SK-N-SH (cell line): ENCODE measurements around the gene MED27. TPM values are rescaled to one million over a fixed set of nuclear protein-coding genes. Genes with fewer than 3 reads are reported as not detected.

Source experiments
- CTCF ChIA-PET: fragments of 300-600, 350-600 bp; formaldehyde crosslinking; extraction: SDS; loops from one replicate; lab custom pipeline; 2021; lab: Yijun Ruan, JAX
- POLR2A ChIA-PET: fragments of 350-600 bp; sonication (Branson Sonifier 250); formaldehyde crosslinking; extraction: SDS; loops from one replicate; lab custom pipeline; 2020; ENCODE audit warnings: antibody characterized with exemption, inconsistent platforms; lab: Yijun Ruan, JAX
- DNase-seq: peaks from one replicate; pipeline ENCODE4 v3.0.0; 2012
- H2AFZ ChIP-seq: fragments of 200-600 bp; sonication (generic); 2 replicates; pipeline ENCODE4 v1.8.1; 2016; ENCODE audit warnings: antibody characterized with exemption, mild to moderate bottlenecking, low read depth
- H3F3A ChIP-seq: fragments of 200-600 bp; sonication (generic); replicated peaks from 2 replicates; pipeline ENCODE3; 2016; ENCODE audit warnings: antibody characterized with exemption, mild to moderate bottlenecking; ENCODE audit not compliant: insufficient read depth
- H3K27ac ChIP-seq, 2 experiments: fragments of 200-500 bp in 1 of 2; fragments of 200-600 bp in 1 of 2; sonication (Bioruptor generic) in 1 of 2; sonication (generic), shearing (Covaris generic) in 1 of 2; 2 replicates each; pipeline versions ENCODE4 v1.5.1 to v1.6.1; 2014 to 2016; ENCODE audit warnings: low read depth in 2 of 2, inconsistent platforms in 1 of 2, low read length in 1 of 2, mild to moderate bottlenecking in 1 of 2, mixed read lengths in 1 of 2
- H3K27me3 ChIP-seq: fragments of 200-600 bp; sonication (generic), shearing (Covaris generic); 2 replicates; pipeline ENCODE4 v1.6.1; 2016; ENCODE audit warnings: mixed run types; ENCODE audit not compliant: insufficient read depth
- H3K36me3 ChIP-seq, 2 experiments: fragments of 200-500 bp in 1 of 2; fragments of 200-600 bp in 1 of 2; sonication (Bioruptor generic) in 1 of 2; sonication (generic) in 1 of 2; replicated peaks in 1 of 2; 2 replicates each; pipeline versions ENCODE3 to v1.5.1; 2014 to 2016; ENCODE audit warnings: low read length in 1 of 2, mild to moderate bottlenecking in 1 of 2; ENCODE audit not compliant: insufficient read depth in 2 of 2, control insufficient read depth in 1 of 2
- H3K4me1 ChIP-seq, 2 experiments: fragments of 200-500 bp in 1 of 2; fragments of 200-600 bp in 1 of 2; sonication (Bioruptor generic) in 1 of 2; sonication (generic), shearing (Covaris generic) in 1 of 2; 2 replicates each; pipeline versions ENCODE4 v1.5.1 to v1.6.1; 2014 to 2016; ENCODE audit warnings: low read depth in 1 of 2, low read length in 1 of 2, mixed run types in 1 of 2; ENCODE audit not compliant: insufficient read depth in 2 of 2, control insufficient read depth in 1 of 2
- H3K4me2 ChIP-seq: fragments of 200-600 bp; sonication (generic), shearing (Covaris generic); 2 replicates; pipeline ENCODE4 v1.6.1; 2017; ENCODE audit warnings: mixed run types
- H3K4me3 ChIP-seq, 2 experiments: fragments of 200-500 bp in 1 of 2; fragments of 200-600 bp in 1 of 2; sonication (Bioruptor generic) in 1 of 2; sonication (generic), shearing (Covaris generic) in 1 of 2; 2 replicates each; pipeline versions ENCODE4 v1.5.1 to v1.8.1; 2014 to 2016; ENCODE audit warnings: low read depth in 2 of 2, inconsistent platforms in 1 of 2, low read length in 1 of 2, mild to moderate bottlenecking in 1 of 2, mixed read lengths in 1 of 2, moderate library complexity in 1 of 2
- H3K79me2 ChIP-seq: fragments of 200-600 bp; sonication (generic); 2 replicates; pipeline ENCODE4 v1.8.1; 2017; ENCODE audit warnings: mild to moderate bottlenecking; ENCODE audit not compliant: insufficient read depth
- H3K9ac ChIP-seq: fragments of 200-600 bp; sonication (generic); 2 replicates; pipeline ENCODE4 v1.6.1; 2017; ENCODE audit warnings: mixed run types
- H3K9me2 ChIP-seq: fragments of 200-600 bp; sonication (generic); 2 replicates; pipeline ENCODE4 v1.6.1; 2017; ENCODE audit warnings: mixed run types
- H3K9me3 ChIP-seq: fragments of 200-600 bp; sonication (generic); 2 replicates; pipeline ENCODE4 v1.6.1; 2017; ENCODE audit warnings: mixed run types, mild to moderate bottlenecking, moderate library complexity
- H4K20me1 ChIP-seq: fragments of 200-600 bp; sonication (generic); 2 replicates; pipeline ENCODE4 v1.6.1; 2017; ENCODE audit warnings: mild to moderate bottlenecking, mixed run types; ENCODE audit not compliant: insufficient read depth
- ELF1 ChIP-seq: IDR thresholded peaks from 2 replicates; pipeline ENCODE4 v1.4.0; 2012
- EZH2phosphoT487 ChIP-seq: fragments of 200-600 bp; sonication (generic); IDR thresholded peaks from 2 replicates; pipeline ENCODE4 v1.6.1; 2017; ENCODE audit warnings: low read depth, mixed run types, mild to moderate bottlenecking, antibody characterized with exemption, moderate library complexity, borderline replicate concordance
- FOXJ3 ChIP-seq: sonication (generic); formaldehyde crosslinking; IDR thresholded peaks from 2 replicates; pipeline ENCODE4 v1.5.1; 2020; ENCODE audit warnings: mild to moderate bottlenecking, missing genetic modification reagents
- GATA2 ChIP-seq: sonication (generic); formaldehyde crosslinking; IDR thresholded peaks from 2 replicates; pipeline ENCODE4 v1.5.0; 2020; ENCODE audit warnings: mild to moderate bottlenecking, missing genetic modification reagents
- JUND ChIP-seq: IDR thresholded peaks from 2 replicates; pipeline ENCODE4 v1.4.0; 2012
- MAX ChIP-seq: IDR thresholded peaks from 2 replicates; pipeline ENCODE4 v1.4.0; 2012; ENCODE audit warnings: low read depth
- MEF2A ChIP-seq: IDR thresholded peaks from 2 replicates; pipeline ENCODE4 v1.4.0; 2012; ENCODE audit warnings: low read depth, borderline replicate concordance
- MXI1 ChIP-seq: IDR thresholded peaks from 2 replicates; pipeline ENCODE4 v1.6.1; 2012; ENCODE audit warnings: mild to moderate bottlenecking, low read depth, low read length, improper control_type of control experiment
- POLR2AphosphoS5 ChIP-seq: IDR thresholded peaks from 2 replicates; pipeline ENCODE4 v1.6.1; 2012; ENCODE audit warnings: low read depth, low read length
- RAD21 ChIP-seq: IDR thresholded peaks from 2 replicates; pipeline ENCODE4 v1.6.1; 2012; ENCODE audit warnings: mild to moderate bottlenecking, low read length
- REST ChIP-seq: IDR thresholded peaks from 2 replicates; pipeline ENCODE4 v1.6.1; 2012; ENCODE audit warnings: mild to moderate bottlenecking, low read depth, low read length, moderate library complexity
- RFX5 ChIP-seq: IDR thresholded peaks from 2 replicates; pipeline ENCODE4 v1.6.1; 2012; ENCODE audit warnings: mild to moderate bottlenecking, improper control_type of control experiment, low read length
- TEAD4 ChIP-seq: IDR thresholded peaks from 2 replicates; pipeline ENCODE4 v1.4.0; 2012; ENCODE audit warnings: mild to moderate bottlenecking, borderline replicate concordance; ENCODE audit not compliant: insufficient read depth
- YY1 ChIP-seq: IDR thresholded peaks from 2 replicates; pipeline ENCODE4 v1.4.0; 2012; ENCODE audit warnings: low read depth, mild to moderate bottlenecking
- WGBS: methylation state at CpG from one replicate; pipeline ENCODE4 v1.1.6; 2017; ENCODE audit warnings: low lambda C conversion rate; 5-methylcytosine and 5-hydroxymethylcytosine counted together
- polyA plus RNA-seq, 3 experiments: library from polyadenylated mRNA; depleted of rRNA; stranded (reverse); fragments of >200 nt; gene quantifications; 2 replicates each; pipeline ENCODE4 v1.2.3, GENCODE V29; 2012

MED27 gene
- polyA plus RNA-seq, 1 of the 3 experiments (the other 2 are of a cell fraction): 35.0 TPM

GRCh38 chr9:132117694-132118093, 38.0 kb upstream of the MED27 start:
- CTCF ChIA-PET: interaction anchor here (1.3 kb wide), 1 partner anchor 12 kb away, joined by 6 read pairs; no protein-coding TSS in a partner anchor
- no peak for DNase-seq
- 41% methylated on average over 3 of the region's 3 CpGs for WGBS

GRCh38 chr9:132116583-132116982, 36.9 kb upstream of the MED27 start:
- WGBS: 23% methylated on average over 3 of the region's 3 CpGs
- Histone ChIP-seq H3K36me3 (no peaks in the 10 kb centered on the region), H3K9me3 (no peaks in the 10 kb centered on the region), H3K79me2 (no peaks in the 10 kb centered on the region), H3K27me3 (peaks cover 15% of the 10 kb centered on the region; the same call in 1 of the 2 replicates), H2AFZ (no peak overlapping the region), H3K4me2 (no peak overlapping the region), H3F3A (no peaks in the 10 kb centered on the region), H3K4me3 (no peak overlapping the region), H3K9me2 (no peaks in the 10 kb centered on the region), H4K20me1 (no peaks in the 10 kb centered on the region), H3K27ac (no peak overlapping the region), H3K9ac (no peak overlapping the region), H3K4me1 (no peaks in the 10 kb centered on the region)
- ChIA-PET CTCF (no interaction called here), POLR2A (no interaction called here)
- no peak for TF ChIP-seq TEAD4
- no peak for TF ChIP-seq JUND
- no peak for TF ChIP-seq RFX5
- TF ChIP-seq REST: no peak
- TF ChIP-seq MXI1: no peak
- TF ChIP-seq YY1: no peak
- TF ChIP-seq RAD21: no peak
- no peak for TF ChIP-seq EZH2phosphoT487
- no peak for DNase-seq

More at GRCh38 chr9:132117694-132118093, 38.0 kb upstream of the MED27 start:
- TF ChIP-seq FOXJ3: no peak
- TF ChIP-seq POLR2AphosphoS5: no peak
- no peak for TF ChIP-seq MEF2A
- no peak for TF ChIP-seq MAX
- TF ChIP-seq JUND: no peak
- no peak for TF ChIP-seq ELF1
- TF ChIP-seq GATA2 (CRISPR knock-in tag): peak; percentile 37; the same call in 1 of the 2 replicates
- Histone ChIP-seq H3K4me3 (no peak overlapping the region), H3K27ac (no peak overlapping the region), H2AFZ (no peak overlapping the region), H3K4me1 (no peaks in the 10 kb centered on the region), H3K79me2 (no peaks in the 10 kb centered on the region), H3K4me2 (no peak overlapping the region), H3K36me3 (no peaks in the 10 kb centered on the region), H3K9ac (no peak overlapping the region), H3F3A (no peaks in the 10 kb centered on the region), H3K27me3 (peaks cover 15% of the 10 kb centered on the region; the same call in 1 of the 2 replicates), H3K9me2 (no peaks in the 10 kb centered on the region), H3K9me3 (no peaks in the 10 kb centered on the region), H4K20me1 (no peaks in the 10 kb centered on the region)
- POLR2A ChIA-PET: no interaction called here
